H9 (cell line): ENCODE data around the gene MVD. TPM values are rescaled to one million over a fixed set of nuclear protein-coding genes. Genes with fewer than 3 reads are reported as not detected.

Experiments
- DNase-seq: peaks from one replicate; pipeline ENCODE4 v3.0.0-alpha.2; 2017
- H2AFZ ChIP-seq: one replicate; pipeline ENCODE4 v1.6.1; 2013; ENCODE audit warnings: mild to moderate bottlenecking, low read length, control low read depth, moderate library complexity
- H2AK5ac ChIP-seq: 2 replicates; pipeline ENCODE4 v1.6.1; 2013; ENCODE audit warnings: low read length, control low read depth, mixed read lengths; ENCODE audit not compliant: insufficient read length
- H2BK120ac ChIP-seq: one replicate; pipeline ENCODE4 v1.6.1; 2013; ENCODE audit warnings: low read depth, mild to moderate bottlenecking, low read length, control low read depth, inconsistent platforms; ENCODE audit not compliant: poor library complexity, severe bottlenecking
- H2BK12ac ChIP-seq: 2 replicates; pipeline ENCODE4 v1.6.1; 2013; ENCODE audit warnings: low read length, control low read depth, mixed read lengths, low read depth; ENCODE audit not compliant: insufficient read length
- H2BK15ac ChIP-seq: 2 replicates; pipeline ENCODE4 v1.6.1; 2013; ENCODE audit warnings: low read depth, low read length, control low read depth
- H2BK20ac ChIP-seq: one replicate; pipeline ENCODE4 v1.6.1; 2013; ENCODE audit warnings: low read depth, mild to moderate bottlenecking, low read length, control low read depth, inconsistent platforms; ENCODE audit not compliant: poor library complexity, severe bottlenecking
- H2BK5ac ChIP-seq: 2 replicates; pipeline ENCODE4 v1.6.1; 2013; ENCODE audit warnings: low read length, control low read depth, mixed read lengths; ENCODE audit not compliant: insufficient read length
- H3K14ac ChIP-seq: 2 replicates; pipeline ENCODE4 v1.6.1; 2013; ENCODE audit warnings: low read length, control low read depth; ENCODE audit not compliant: insufficient read depth
- H3K18ac ChIP-seq: 2 replicates; pipeline ENCODE4 v1.6.1; 2013; ENCODE audit warnings: low read depth, mild to moderate bottlenecking, mixed read lengths, low read length, control low read depth; ENCODE audit not compliant: insufficient read length
- H3K23ac ChIP-seq: 2 replicates; pipeline ENCODE4 v1.6.1; 2013; ENCODE audit warnings: low read length, control low read depth, mixed read lengths, low read depth; ENCODE audit not compliant: insufficient read length
- H3K23me2 ChIP-seq: 2 replicates; pipeline ENCODE4 v1.6.1; 2013; ENCODE audit warnings: low read depth, mild to moderate bottlenecking, mixed read lengths, low read length, control low read depth; ENCODE audit not compliant: insufficient read length, poor library complexity, severe bottlenecking
- H3K27ac ChIP-seq: 2 replicates; pipeline ENCODE4 v1.5.1; 2013; ENCODE audit warnings: low read length, control low read depth, mixed read lengths, low read depth; ENCODE audit not compliant: insufficient read length
- H3K27me3 ChIP-seq: 2 replicates; pipeline ENCODE4 v1.6.1; 2013; ENCODE audit warnings: low read length, control low read depth, inconsistent platforms; ENCODE audit not compliant: insufficient read depth
- H3K4ac ChIP-seq: 2 replicates; pipeline ENCODE4 v1.6.1; 2013; ENCODE audit warnings: low read depth, mild to moderate bottlenecking, control low read depth, inconsistent platforms, low read length, moderate library complexity
- H3K4me1 ChIP-seq: 2 replicates; pipeline ENCODE4 v1.6.1; 2013; ENCODE audit warnings: low read length, control low read depth, inconsistent platforms; ENCODE audit not compliant: insufficient read depth
- H3K4me2 ChIP-seq: 2 replicates; pipeline ENCODE4 v1.6.1; 2013; ENCODE audit warnings: low read length, control low read depth, mixed read lengths; ENCODE audit not compliant: insufficient read length, insufficient read depth
- H3K56ac ChIP-seq: 2 replicates; pipeline ENCODE4 v1.6.1; 2013; ENCODE audit warnings: low read depth, mild to moderate bottlenecking, mixed read lengths, low read length, control low read depth; ENCODE audit not compliant: insufficient read length
- H3K79me1 ChIP-seq: 2 replicates; pipeline ENCODE4 v1.6.1; 2013; ENCODE audit warnings: low read depth, mild to moderate bottlenecking, moderate library complexity, low read length, control low read depth, inconsistent platforms; ENCODE audit not compliant: insufficient read depth, poor library complexity, severe bottlenecking
- H3K79me2 ChIP-seq: 2 replicates; pipeline ENCODE4 v1.6.1; 2013; ENCODE audit warnings: low read length, control low read depth, inconsistent platforms; ENCODE audit not compliant: insufficient read depth
- H3K9ac ChIP-seq: 2 replicates; pipeline ENCODE4 v1.6.1; 2013; ENCODE audit warnings: low read length, control low read depth, mixed read lengths; ENCODE audit not compliant: insufficient read length; ENCODE audit errors: extremely low read depth
- H3K9me3 ChIP-seq: one replicate; pipeline ENCODE4 v1.6.1; 2013; ENCODE audit warnings: low read depth, low read length, inconsistent platforms; ENCODE audit not compliant: control insufficient read depth
- H3T11ph ChIP-seq: one replicate; pipeline ENCODE4 v1.6.1; 2013; ENCODE audit warnings: mild to moderate bottlenecking, low read length, control low read depth, inconsistent platforms
- H4K20me1 ChIP-seq: one replicate; pipeline ENCODE4 v1.6.1; 2013; ENCODE audit not compliant: control insufficient read depth, insufficient read length, insufficient read depth
- H4K5ac ChIP-seq: 2 replicates; pipeline ENCODE4 v1.6.1; 2013; ENCODE audit warnings: low read depth, mild to moderate bottlenecking, mixed read lengths, low read length, control low read depth; ENCODE audit not compliant: insufficient read length
- H4K8ac ChIP-seq: replicated peaks from 2 replicates; pipeline ENCODE4 v1.6.1; 2013; ENCODE audit warnings: low read length, control low read depth, mixed read lengths, low read depth; ENCODE audit not compliant: insufficient read length
- H4K91ac ChIP-seq: 2 replicates; pipeline ENCODE4 v1.6.1; 2013; ENCODE audit warnings: low read depth, mild to moderate bottlenecking, moderate library complexity, mixed read lengths, low read length, control low read depth; ENCODE audit not compliant: insufficient read length
- H3K27ac Mint-ChIP-seq, 3 experiments: 2 replicates in 2 of 3; 3 replicates in 1 of 3; pipeline ENCODE4 v1.8.0; 2020 to 2021; ENCODE audit warnings: mixed read lengths in 3 of 3, mild to moderate bottlenecking in 1 of 3, moderate library complexity in 1 of 3
- H3K27me3 Mint-ChIP-seq: 2 replicates; pipeline ENCODE4 v1.8.0; 2021; ENCODE audit warnings: low read depth, mild to moderate bottlenecking, moderate library complexity, mixed read lengths
- H3K36me3 Mint-ChIP-seq, 3 experiments: 2 replicates in 2 of 3; 3 replicates in 1 of 3; pipeline ENCODE4 v1.8.0; 2020 to 2021; ENCODE audit warnings: low read depth in 3 of 3, mixed read lengths in 3 of 3; ENCODE audit not compliant: insufficient read depth in 1 of 3
- H3K4me1 Mint-ChIP-seq, 2 experiments: 2 replicates each; pipeline ENCODE4 v1.8.0; 2020; ENCODE audit warnings: mixed read lengths in 2 of 2
- H3K4me3 Mint-ChIP-seq, 2 experiments: 2 replicates in 1 of 2; 3 replicates in 1 of 2; pipeline ENCODE4 v1.8.0; 2020 to 2021; ENCODE audit warnings: mild to moderate bottlenecking in 2 of 2, mixed read lengths in 2 of 2, moderate library complexity in 1 of 2
- H3K9me3 Mint-ChIP-seq, 2 experiments: 2 replicates in 1 of 2; 3 replicates in 1 of 2; pipeline ENCODE4 v1.8.0; 2020; ENCODE audit warnings: mild to moderate bottlenecking in 2 of 2, mixed read lengths in 2 of 2, moderate library complexity in 1 of 2
- WGBS: extraction: QIAGEN DNeasy Blood & Tissue Kit; methylation state at CpG from one replicate; pipeline ENCODE4 v1.1.7; 2013; ENCODE audit warnings: missing lambda C conversion rate, low lambda C conversion rate, mixed read lengths; ENCODE audit not compliant: insufficient read length; ENCODE audit errors: extremely low coverage; 5-methylcytosine and 5-hydroxymethylcytosine counted together
- total RNA-seq: library from RNA; stranded (reverse); gene quantifications from 2 replicates; pipeline ENCODE4 v1.2.1, GENCODE V29; 2021
- TF ChIP-seq, protein P1 (sequence below): fragments of 200-600 bp; sonication (generic); conservative IDR thresholded peaks from 3 replicates; pipeline ENCODE4 v1.8.0; 2021; ENCODE audit warnings: antibody characterized with exemption, mild to moderate bottlenecking

Gene MVD
- total RNA-seq, 1 experiment from 2014 or later: 53.2 TPM

DNA sequence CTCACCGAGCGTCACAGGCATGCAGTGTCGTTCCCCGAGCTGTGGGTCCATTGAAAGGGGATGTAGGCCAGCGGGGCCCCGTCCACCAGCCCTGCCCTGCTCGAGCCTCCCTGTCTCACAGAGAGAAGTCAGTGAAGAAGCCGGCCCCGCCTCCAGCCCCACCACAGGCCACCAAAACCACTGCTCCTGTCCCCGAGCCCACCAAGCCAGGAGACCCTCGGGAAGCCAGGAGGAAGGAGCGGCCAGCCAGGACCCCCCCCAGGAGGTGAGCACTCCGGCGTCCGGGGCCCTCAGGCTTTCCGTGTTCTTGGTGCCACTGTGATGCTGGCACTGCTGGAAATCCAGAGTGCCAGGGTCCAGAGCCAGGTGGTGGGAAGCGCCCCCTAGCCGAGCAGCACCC lies 38.4 kb downstream of the MVD start:
- no peak overlapping the region; a peak in 1 of 7 replicates for H3K27ac Mint-ChIP-seq
- H3K56ac ChIP-seq: no peak overlapping the region
- H3T11ph ChIP-seq: no peak overlapping the region
- H2BK5ac ChIP-seq: no peak overlapping the region
- no peaks in the 10 kb centered on the region for H3K9me3 ChIP-seq
- peaks cover 0 to 15% of the 10 kb centered on the region in 2 experiments; a peak in 2 of 4 replicates for H3K4me1 Mint-ChIP-seq
- no CpG with 5 or more reads among the region's 18 CpGs for WGBS
- TF ChIP-seq, protein P1, sequence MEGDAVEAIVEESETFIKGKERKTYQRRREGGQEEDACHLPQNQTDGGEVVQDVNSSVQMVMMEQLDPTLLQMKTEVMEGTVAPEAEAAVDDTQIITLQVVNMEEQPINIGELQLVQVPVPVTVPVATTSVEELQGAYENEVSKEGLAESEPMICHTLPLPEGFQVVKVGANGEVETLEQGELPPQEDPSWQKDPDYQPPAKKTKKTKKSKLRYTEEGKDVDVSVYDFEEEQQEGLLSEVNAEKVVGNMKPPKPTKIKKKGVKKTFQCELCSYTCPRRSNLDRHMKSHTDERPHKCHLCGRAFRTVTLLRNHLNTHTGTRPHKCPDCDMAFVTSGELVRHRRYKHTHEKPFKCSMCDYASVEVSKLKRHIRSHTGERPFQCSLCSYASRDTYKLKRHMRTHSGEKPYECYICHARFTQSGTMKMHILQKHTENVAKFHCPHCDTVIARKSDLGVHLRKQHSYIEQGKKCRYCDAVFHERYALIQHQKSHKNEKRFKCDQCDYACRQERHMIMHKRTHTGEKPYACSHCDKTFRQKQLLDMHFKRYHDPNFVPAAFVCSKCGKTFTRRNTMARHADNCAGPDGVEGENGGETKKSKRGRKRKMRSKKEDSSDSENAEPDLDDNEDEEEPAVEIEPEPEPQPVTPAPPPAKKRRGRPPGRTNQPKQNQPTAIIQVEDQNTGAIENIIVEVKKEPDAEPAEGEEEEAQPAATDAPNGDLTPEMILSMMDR: no peak
- no peaks in the 10 kb centered on the region for H3K27me3 ChIP-seq
- no peak overlapping the region for H3K23ac ChIP-seq
- no peaks in the 10 kb centered on the region for H3K4me1 ChIP-seq
- H3K4me2 ChIP-seq: no peak overlapping the region
- H3K79me1 ChIP-seq: no peaks in the 10 kb centered on the region
- no peak overlapping the region for H3K4me3 Mint-ChIP-seq
- H2BK15ac ChIP-seq: no peak overlapping the region
- H2AFZ ChIP-seq: no peak overlapping the region
- H2AK5ac ChIP-seq: no peak overlapping the region
- no peak overlapping the region for H3K9ac ChIP-seq
- H4K5ac ChIP-seq: no peak overlapping the region
- no peak overlapping the region for H3K27ac ChIP-seq
- no peak overlapping the region for H3K4ac ChIP-seq
- H4K91ac ChIP-seq: no peak overlapping the region
- H3K79me2 ChIP-seq: no peaks in the 10 kb centered on the region
- no peaks in the 10 kb centered on the region for H3K23me2 ChIP-seq
- H2BK120ac ChIP-seq: no peak overlapping the region
- H2BK20ac ChIP-seq: no peak overlapping the region
- no peak for DNase-seq
- no peak overlapping the region for H3K18ac ChIP-seq
- H2BK12ac ChIP-seq: no peak overlapping the region
- no peak overlapping the region for H4K8ac ChIP-seq
- H3K9me3 Mint-ChIP-seq: no peaks in the 10 kb centered on the region; a peak in 1 of 5 replicates
- H3K36me3 Mint-ChIP-seq: peaks cover 20 to 74% (median 59%) of the 10 kb centered on the region in 3 experiments; a peak in 6 of 7 replicates
- no peaks in the 10 kb centered on the region for H4K20me1 ChIP-seq
- no peak overlapping the region for H3K14ac ChIP-seq
- no peaks in the 10 kb centered on the region for H3K27me3 Mint-ChIP-seq
